ENCODE measurements around the gene SIPA1.

The SIPA1 gene

GRCh38 chr11:65627202-65627601 is 10.7 kb upstream of the SIPA1 start:
- H3K27ac ChIP-seq = no peak overlapping the region
- TF ChIP-seq ZFX (IDR thresholded peaks at IDR 0.05; ENCODE audit: borderline replicate concordance) (no peak), CTCF (IDR thresholded peaks at IDR 0.05) (no peak)

- H3K27ac ChIP-seq = no peak overlapping the region
- TF ChIP-seq ZFX (IDR thresholded peaks at IDR 0.05; ENCODE audit: borderline replicate concordance) = no peak
- no peak for TF ChIP-seq CTCF (IDR thresholded peaks at IDR 0.05)
Measured at GRCh38 chr11:65629579-65629978, 8.3 kb upstream of the SIPA1 start.

- no peak overlapping the region for H3K27ac ChIP-seq
- TF ChIP-seq CTCF (IDR thresholded peaks at IDR 0.05) (no peak), ZFX (IDR thresholded peaks at IDR 0.05; ENCODE audit: borderline replicate concordance) (no peak)
Measured at GRCh38 chr11:65630215-65630614, 7.7 kb upstream of the SIPA1 start.

- no peak overlapping the region for H3K27ac ChIP-seq
- TF ChIP-seq CTCF (IDR thresholded peaks at IDR 0.05) (no peak), ZFX (IDR thresholded peaks at IDR 0.05; ENCODE audit: borderline replicate concordance) (no peak)
Measured at GRCh38 chr11:65633390-65634108, 4.4 kb upstream of the SIPA1 start.

GRCh38 chr11:65634109-65634436 is 3.8 kb upstream of the SIPA1 start:
- TF ChIP-seq ZFX (IDR thresholded peaks at IDR 0.05; ENCODE audit: borderline replicate concordance) = no peak
- TF ChIP-seq CTCF (IDR thresholded peaks at IDR 0.05) = no peak
- H3K27ac ChIP-seq = no peak overlapping the region

- H3K27ac ChIP-seq = no peak overlapping the region
- no peak for TF ChIP-seq ZFX (IDR thresholded peaks at IDR 0.05; ENCODE audit: borderline replicate concordance)
- TF ChIP-seq CTCF (IDR thresholded peaks at IDR 0.05) = no peak
Measured at GRCh38 chr11:65634440-65634839, 3.5 kb upstream of the SIPA1 start.

- no peak overlapping the region for H3K27ac ChIP-seq
- TF ChIP-seq ZFX (IDR thresholded peaks at IDR 0.05; ENCODE audit: borderline replicate concordance) (no peak), CTCF (IDR thresholded peaks at IDR 0.05) (no peak)
Measured at GRCh38 chr11:65634905-65635731, 2.8 kb upstream of the SIPA1 start.

Data from 22Rv1 (cell line).